ENCODE results near the gene COLQ. TPM values are rescaled to one million over a fixed set of nuclear protein-coding genes. Genes with fewer than 3 reads are reported as not detected.

COLQ gene
- polyA plus RNA-seq, 1 experiment = 1.6 TPM

GRCh38 chr3:15470261-15470660 lies 51.2 kb downstream of the COLQ start:
- Histone ChIP-seq H3K27me3 (ENCODE audit: control insufficient read depth, insufficient read depth, low read length) (peaks cover 3% of the 10 kb centered on the region; the same call in 1 of the 2 replicates), H3K4me3 (ENCODE audit: low read depth, low read length) (no peak overlapping the region), H3K36me3 (ENCODE audit: control insufficient read depth, insufficient read depth, low read length) (no peaks in the 10 kb centered on the region)
- ChIA-PET CTCF (interaction anchor here (0.7 kb wide), 1 partner anchor 27 kb away, joined by 3 read pairs; no protein-coding TSS in a partner anchor), POLR2A (no interaction called here)
- DNase-seq (ENCODE audit: low read depth) = no peak
- TF ChIP-seq CTCF (IDR thresholded peaks at IDR 0.05; ENCODE audit: insufficient read depth, low read depth, low read length) = no peak

GRCh38 chr3:15467227-15468181 lies 54.0 kb downstream of the COLQ start:
- no peak for TF ChIP-seq CTCF (IDR thresholded peaks at IDR 0.05; ENCODE audit: insufficient read depth, low read depth, low read length)
- no peak overlapping the region for H3K4me3 ChIP-seq (ENCODE audit: low read depth, low read length)
- ChIA-PET CTCF (no interaction called here), POLR2A (no interaction called here)
- no peak for DNase-seq (ENCODE audit: low read depth)
- H3K27me3 ChIP-seq (ENCODE audit: control insufficient read depth, insufficient read depth, low read length) = peaks cover 3% of the 10 kb centered on the region; the same call in 1 of the 2 replicates
- no peaks in the 10 kb centered on the region for H3K36me3 ChIP-seq (ENCODE audit: control insufficient read depth, insufficient read depth, low read length)

- CTCF ChIA-PET = interaction anchor here (0.7 kb wide), 1 partner anchor 806 kb away, joined by 3 read pairs; no protein-coding TSS in a partner anchor
- peaks cover 3% of the 10 kb centered on the region; the same call in 1 of the 2 replicates for H3K27me3 ChIP-seq (ENCODE audit: control insufficient read depth, insufficient read depth, low read length)
- POLR2A ChIA-PET = no interaction called here
- no peak for TF ChIP-seq CTCF (IDR thresholded peaks at IDR 0.05; ENCODE audit: insufficient read depth, low read depth, low read length)
- H3K4me3 ChIP-seq (ENCODE audit: low read depth, low read length) = no peak overlapping the region
- H3K36me3 ChIP-seq (ENCODE audit: control insufficient read depth, insufficient read depth, low read length) = no peaks in the 10 kb centered on the region
- no peak for DNase-seq (ENCODE audit: low read depth)
These were observed 55.5 kb downstream of the COLQ start for GRCh38 chr3:15465876-15466585.

GRCh38 chr3:15462451-15462850 lies 59.1 kb downstream of the COLQ start:
- H3K4me3 ChIP-seq (ENCODE audit: low read depth, low read length) = no peak overlapping the region
- ChIA-PET CTCF (no interaction called here), POLR2A (no interaction called here)
- no peaks in the 10 kb centered on the region for H3K36me3 ChIP-seq (ENCODE audit: control insufficient read depth, insufficient read depth, low read length)
- TF ChIP-seq CTCF (IDR thresholded peaks at IDR 0.05; ENCODE audit: insufficient read depth, low read depth, low read length) = no peak
- no peak for DNase-seq (ENCODE audit: low read depth)
- no peaks in the 10 kb centered on the region for H3K27me3 ChIP-seq (ENCODE audit: control insufficient read depth, insufficient read depth, low read length)
